ENCODE measurements around the gene HCRTR1.

The HCRTR1 gene

DNA sequence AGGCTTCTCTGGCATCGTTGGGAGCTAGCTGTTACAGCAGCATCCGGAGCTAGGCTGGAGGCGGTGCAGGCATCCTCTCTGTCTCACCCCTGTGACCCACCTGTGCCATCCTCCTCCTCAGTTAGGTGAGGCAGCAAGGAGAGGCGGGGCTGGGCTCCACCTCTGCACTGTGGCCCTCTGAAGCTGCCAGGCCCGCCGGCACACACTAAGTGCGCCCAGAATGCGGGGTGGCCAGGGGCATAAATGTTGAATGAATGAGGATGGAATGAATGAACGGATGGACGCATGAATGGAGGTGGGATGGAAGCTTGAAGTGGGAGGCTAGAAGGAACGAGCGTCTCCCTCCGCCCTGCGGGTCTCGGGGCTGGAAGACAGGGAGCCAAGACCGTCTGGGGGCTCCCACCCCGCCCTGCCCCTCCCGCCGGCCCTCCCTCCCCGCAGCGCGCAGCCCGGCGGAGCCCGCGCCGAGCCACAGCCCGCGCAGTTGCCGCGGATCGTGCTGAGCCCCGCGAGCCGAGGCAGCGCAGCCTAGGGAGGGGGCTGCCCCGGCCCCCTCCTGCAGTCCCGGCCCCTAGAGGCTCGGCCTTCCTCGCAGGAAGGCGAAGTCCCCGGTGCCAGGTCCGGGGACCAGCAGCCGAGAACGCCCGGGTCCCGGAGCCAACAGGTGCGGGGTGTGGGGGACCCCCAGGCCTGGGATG, at the start of gene HCRTR1:
Gene HCRTR1, plus strand, starts transcription at position 472 of the 698 bp plus-strand sequence. CDS start 1,504 bp downstream, outside the sequence.
- no peak for DNase-seq

- DNase-seq = no peak
Observed at GRCh38 chr1:31567956-31568570, 49.4 kb upstream of the HCRTR1 start.

DNA sequence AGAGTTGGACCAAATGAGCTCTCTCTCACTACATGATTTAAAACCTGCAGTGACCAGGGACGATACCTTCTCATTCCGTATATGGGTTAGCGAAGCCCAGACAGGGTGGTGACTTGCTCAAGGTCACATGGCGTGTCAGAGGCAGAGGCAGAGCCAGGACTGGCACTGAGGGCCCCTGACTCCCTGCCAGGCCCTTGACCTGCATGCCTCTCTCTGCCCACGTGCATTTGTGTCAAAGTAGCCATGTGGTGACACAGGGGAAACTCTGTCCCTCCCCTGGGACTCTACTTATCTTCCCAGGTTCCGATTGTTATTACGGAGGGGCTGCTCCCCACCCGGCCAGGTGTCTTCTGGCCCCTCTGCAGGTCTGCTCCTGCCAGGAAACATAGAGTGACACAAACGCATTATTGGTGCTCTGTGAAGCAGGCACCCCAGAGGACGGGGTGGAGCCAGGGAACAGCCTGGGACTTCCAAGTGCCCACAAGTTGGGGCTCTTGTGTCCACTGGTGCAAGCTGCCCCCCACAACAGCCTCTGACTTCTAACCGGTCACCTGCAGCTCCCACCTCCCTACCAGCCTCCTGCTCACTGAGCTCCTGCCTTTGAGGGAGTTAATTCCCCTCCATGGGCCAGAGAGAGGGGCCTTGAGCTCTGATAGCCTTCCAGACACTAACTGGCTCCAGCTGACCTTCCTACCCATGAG, 48.4 kb upstream of the HCRTR1 start:
- no peak for DNase-seq

GRCh38 chr1:31569596-31570173, 47.8 kb upstream of the HCRTR1 start:
- DNase-seq = no peak

DNA sequence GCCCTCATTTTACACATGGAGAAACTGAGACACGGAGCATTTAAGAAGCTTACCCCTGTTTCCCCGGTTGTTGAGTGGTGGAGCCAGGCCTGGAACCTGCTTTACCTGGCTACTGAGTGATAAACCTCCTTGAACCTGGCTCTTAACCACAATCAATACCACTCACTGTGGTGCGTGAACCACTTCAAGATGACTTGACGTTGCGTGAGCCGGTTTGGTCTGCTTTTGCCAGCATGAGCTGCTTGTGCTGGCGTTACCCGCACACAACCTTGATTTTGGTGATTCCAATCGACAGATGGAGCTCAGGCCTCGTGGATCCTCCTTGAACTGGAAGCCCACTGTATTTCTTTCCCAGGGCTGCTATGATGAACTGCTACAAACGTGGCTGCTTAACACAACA, 47.3 kb upstream of the HCRTR1 start:
- DNase-seq = no peak

- DNase-seq = no peak
Observed at GRCh38 chr1:31570906-31571305, 46.6 kb upstream of the HCRTR1 start.

DNA sequence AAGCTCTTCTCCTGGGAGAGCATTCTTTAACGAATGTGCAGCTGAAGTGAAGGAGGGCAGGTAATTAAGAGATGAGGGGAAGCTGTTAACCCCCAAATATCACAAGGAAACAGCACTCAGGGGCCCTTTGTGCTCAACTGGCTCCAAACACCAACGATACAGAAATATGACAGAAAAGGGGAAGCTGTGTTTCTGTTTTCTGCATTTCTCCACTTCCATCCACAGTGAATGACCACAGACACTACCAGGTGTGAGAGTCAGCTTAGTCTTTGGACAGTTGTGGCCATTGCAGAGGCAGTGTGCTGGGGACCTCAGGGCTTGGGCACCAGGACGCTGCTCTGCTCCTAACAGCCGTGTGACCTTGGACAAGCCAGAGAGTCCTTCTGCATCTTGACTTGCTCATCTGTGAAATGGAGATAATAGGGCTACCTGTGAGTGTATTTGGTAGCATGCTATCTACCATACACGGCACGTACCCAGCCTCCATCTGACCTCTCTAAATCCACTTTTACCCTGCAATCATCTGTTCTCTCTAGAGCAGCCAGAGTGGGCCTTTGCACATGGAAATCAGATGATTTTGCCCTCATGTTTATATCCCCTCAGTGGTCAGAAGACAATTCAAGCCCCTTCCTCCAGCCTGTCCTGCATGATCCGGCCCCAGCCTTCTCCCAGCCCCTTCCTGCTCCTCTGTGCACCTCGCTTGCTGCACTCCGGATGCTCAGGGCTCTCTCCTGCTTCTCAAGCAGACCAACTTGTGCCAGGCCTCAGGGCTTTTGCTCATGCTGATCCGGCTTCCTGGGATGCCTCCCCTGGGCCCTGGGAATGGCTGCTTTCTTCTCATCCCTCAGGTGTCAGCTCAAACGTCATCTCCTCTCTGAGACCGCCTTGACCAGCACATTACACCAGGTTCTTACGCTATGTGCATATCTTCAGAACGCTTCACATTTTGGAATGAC, 45.9 kb upstream of the HCRTR1 start:
- no peak for DNase-seq

GRCh38 chr1:31572323-31573104, 45.0 kb upstream of the HCRTR1 start:
- DNase-seq = no peak

DNA sequence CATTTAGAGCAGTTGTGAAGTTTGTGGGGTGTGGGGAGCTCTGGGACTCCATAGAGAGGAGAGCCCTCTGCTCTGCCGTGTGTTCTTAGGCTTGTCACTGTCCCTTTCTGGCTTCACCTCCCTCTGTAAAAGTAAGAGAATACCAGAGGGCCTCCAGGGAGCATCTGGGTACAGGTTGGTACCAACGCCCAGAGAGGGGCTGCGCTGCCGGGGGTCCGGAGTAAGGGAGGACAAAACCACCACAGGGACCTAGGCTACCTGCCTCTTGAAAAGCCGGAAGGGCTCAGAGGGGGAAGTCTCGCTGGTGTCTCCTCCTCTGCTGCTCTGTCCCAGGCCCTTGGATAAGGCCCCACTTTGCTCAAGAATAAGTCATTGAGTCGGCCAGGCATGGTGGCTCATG, 44.2 kb upstream of the HCRTR1 start:
- no peak for DNase-seq

GRCh38 chr1:31574749-31575368, 42.6 kb upstream of the HCRTR1 start:
- no peak for DNase-seq

GRCh38 chr1:31575369-31576140, 41.9 kb upstream of the HCRTR1 start:
- DNase-seq = no peak

DNA sequence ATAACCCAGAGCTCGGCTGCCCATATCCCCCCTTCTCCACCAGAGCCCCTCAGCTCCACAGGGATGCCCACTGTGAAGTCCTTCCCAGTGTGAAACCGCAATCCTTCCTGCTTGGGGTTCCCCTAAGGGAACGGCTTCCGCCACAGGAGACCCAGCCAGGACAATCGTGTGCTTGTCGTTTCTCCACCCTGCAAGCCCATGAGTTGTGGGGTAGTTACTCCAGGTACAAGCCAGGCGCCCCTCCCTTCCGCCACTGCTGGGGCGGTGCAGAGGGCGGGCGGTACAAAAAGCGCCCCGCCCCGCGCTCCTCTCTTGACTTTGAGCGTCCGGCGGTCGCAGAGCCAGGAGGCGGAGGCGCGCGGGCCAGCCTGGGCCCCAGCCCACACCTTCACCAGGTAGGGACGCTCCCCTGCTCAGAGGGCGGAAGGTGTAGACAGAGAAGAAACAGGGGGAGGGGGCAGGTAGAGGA, 41.3 kb upstream of the HCRTR1 start, which contains the start of gene TINAGL1:
Gene TINAGL1, plus strand, starts transcription at position 315 of the 469 bp plus-strand sequence. CDS start 634 bp downstream, outside the sequence.
- DNase-seq = no peak

DNA sequence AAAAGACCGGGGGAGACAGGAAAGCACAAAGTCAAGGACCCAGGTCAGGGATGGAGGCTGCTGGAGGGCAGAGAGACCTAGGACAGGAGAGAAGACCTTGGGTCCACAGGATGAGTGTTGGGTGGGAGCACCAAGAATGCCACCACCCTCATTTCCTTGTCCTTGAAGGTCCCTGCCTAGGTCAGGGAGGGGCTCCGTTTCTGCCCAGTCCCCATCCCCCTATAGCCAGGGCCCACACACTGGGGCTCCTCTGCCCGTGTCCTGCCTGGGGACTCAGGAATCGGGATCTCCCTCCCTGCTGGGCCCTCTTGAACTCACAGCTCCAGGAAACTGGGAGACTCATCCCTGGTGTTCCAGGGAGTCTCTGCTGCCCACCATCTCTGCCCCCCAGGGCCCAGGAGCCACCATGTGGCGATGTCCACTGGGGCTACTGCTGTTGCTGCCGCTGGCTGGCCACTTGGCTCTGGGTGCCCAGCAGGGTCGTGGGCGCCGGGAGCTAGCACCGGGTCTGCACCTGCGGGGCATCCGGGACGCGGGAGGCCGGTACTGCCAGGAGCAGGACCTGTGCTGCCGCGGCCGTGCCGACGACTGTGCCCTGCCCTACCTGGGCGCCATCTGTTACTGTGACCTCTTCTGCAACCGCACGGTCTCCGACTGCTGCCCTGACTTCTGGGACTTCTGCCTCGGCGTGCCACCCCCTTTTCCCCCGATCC, 40.6 kb upstream of the HCRTR1 start:
- DNase-seq = no peak

DNA sequence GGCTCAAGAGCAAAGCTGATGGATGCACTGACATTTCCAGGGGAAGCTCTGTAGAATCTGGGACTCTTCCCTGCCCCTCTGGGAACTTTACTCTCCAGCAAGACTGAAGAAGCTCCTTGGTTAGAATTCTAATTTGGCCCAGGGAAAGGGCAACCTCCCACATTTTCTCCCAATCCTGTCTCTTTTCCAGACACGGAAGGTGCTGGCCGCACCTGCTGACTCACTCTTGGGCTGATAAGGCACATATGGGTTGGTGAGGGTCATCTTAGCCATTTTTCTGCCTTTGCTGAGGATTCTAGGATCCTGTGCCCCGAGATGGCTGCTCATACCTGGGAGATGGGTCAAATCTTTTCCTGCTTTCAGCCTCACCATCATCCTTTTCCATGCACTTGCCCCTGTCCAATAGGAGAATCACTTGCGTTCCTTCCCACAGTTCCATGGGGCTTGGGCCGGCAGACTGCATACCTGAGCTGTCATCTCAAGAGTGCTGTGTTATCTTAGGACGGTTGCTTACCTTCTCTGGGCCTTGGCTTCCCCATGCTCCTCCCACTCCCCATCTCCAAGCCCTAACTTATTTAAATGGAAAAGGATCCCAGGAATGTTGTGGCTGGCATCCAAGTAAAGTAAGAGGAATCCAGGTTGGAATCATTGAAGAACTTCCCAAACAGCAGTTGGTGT, 39.8 kb upstream of the HCRTR1 start:
- DNase-seq = no peak

- DNase-seq = no peak
Observed at GRCh38 chr1:31579374-31579773, 38.1 kb upstream of the HCRTR1 start.

DNA sequence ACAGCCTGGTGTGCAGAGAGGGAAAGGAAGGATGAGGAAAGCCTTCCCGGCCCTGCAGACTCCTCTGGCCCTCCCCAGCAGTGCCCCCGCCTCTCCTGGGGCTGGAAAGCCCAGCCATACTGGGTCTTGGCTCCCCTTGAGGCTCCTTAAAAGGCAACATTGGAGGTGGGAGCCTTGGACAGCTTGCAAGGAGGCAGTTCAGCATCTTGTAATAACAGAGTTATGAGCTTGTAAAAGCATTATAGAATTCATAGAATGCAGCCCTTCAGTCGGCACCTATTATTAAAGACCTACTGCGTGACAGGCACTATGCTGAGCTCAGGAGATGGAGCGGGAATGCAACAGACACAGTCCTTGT, 37.0 kb upstream of the HCRTR1 start:
- DNase-seq = no peak

DNA sequence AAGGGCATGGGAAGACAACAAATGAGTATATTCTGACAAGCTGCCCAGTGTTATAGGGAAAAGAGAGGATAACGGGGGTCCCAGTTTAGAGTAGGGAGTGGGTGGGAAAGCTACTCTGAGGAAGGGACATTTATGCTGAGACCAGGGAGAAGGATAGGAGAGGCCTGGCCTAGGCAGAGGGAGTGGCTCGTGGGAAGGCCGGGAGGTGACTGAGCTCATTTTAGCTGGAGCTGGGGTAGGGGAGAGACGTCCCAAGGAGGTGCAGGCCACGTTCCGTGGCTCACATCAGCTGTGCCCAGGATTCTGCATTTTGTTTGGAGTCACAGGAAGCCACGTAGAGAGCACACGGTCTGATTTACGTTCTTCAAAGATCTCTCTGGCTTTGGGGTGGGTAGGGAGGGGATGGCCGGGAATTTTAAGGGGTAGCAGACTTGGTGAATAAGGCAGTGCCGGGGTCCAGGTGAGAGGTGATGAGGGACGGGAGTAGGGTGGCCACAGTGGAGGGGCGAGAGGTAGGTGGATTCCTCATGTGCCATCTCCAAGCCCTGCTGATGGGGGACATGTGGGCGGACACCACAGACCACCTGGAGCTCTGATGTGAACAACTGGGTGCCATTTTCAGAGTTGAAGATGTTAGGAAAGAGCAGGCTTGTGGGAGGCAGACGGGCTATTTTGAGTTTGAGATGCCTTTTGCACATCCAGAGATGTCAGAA, 36.4 kb upstream of the HCRTR1 start:
- no peak for DNase-seq

All from activated CD4-positive, alpha-beta T cell treated with anti-CD3 and anti-CD28 coated beads, Interleukin-2, amount 50 U/mL, for 1 hour (primary cell).